ENCODE results near the gene SNAPC1.
"Not testable (repeated sequence)": the region's sequence is repeated elsewhere in the genome, so short reads cannot be mapped to it uniquely, and the experiment has no call there.

Gene SNAPC1

GRCh38 chr14:61750708-61751474, 11.3 kb upstream of the SNAPC1 start:
- no peak for FAIRE-seq

- no peak for FAIRE-seq
These were observed 10.7 kb upstream of the SNAPC1 start for GRCh38 chr14:61751475-61751989.

- no peak for FAIRE-seq
These were observed 9.6 kb upstream of the SNAPC1 start for GRCh38 chr14:61752626-61753025.

DNA sequence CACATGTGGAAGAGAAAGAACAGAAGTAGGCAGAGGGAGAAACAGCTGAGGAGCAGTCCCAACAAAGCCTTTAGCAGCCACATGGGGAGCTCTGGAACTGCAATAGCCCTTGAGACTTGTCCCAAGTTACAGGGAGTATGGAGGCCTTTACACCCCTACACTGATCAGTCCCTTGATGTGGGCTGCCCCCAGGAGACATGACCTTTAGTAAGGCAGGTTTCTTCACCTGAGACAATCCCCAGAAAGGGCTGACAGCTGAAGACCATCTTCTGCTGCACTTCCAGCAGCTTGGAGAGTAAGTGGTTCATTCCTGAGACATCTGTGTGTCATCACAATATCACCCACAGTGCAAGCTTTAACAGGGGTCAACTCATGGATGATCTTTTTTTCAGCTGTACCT, 8.6 kb upstream of the SNAPC1 start:
- FAIRE-seq: no peak

- FAIRE-seq: no peak
These were observed 7.4 kb upstream of the SNAPC1 start for GRCh38 chr14:61754627-61755381.

GRCh38 chr14:61755382-61755742, 6.9 kb upstream of the SNAPC1 start:
- not testable (repeated sequence) for FAIRE-seq

DNA sequence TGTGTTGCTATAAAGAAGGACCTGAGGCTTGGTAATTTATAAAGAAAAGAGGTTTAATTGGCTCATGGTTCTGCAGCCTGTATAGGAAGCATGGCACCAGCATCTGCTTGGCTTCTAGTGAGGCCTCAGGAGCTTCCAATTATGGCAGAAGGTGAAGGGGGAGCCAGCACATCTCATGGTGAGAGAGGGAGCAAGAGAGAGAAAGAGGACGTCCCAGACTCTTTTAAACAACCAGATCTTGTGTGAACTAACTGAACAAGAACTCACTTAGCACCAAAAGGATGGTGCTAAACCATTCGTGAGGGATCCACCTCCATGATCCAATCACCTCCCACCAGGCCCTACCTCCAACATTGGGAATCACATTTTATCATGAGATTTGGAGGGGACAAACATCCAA, 6.1 kb upstream of the SNAPC1 start:
- no peak for FAIRE-seq

DNA sequence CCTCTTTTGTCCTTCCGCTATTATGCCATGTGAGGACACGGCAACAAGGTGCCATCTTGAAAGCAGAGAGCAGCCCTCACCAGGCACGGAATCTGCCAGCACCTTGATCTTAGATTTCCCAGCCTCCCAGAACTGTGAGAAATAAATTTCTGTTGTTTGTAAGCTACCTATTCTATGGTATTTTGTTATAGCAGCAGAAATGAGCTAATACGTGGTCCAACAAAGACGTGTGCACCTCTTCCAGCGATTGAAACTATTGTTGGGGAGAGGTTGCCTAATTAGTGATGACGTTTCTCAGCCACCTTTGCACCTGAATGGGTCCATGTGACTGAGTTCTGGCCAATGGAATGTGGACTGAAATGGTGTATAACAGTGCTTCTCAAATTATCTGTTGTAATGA, 2.3 kb upstream of the SNAPC1 start:
- FAIRE-seq: no peak

DNA sequence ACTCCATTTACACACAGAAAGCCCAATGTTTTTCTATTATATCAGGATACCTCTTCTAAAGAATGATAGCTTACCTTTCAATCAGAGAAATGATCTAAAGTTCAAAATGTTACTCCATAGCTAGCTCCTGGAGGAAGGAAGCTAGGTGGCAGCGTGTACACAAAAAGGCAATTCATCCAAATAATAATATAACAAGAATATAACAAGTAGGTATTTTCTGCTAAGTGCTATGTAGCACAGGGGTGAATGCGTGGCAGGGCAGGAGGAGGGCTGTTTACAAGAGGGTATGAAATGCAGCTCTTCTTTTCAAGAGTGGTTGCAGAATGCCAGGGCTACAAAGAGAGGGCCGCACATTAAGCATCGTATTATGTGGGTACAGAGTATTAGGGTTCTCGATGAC, 663 bp upstream of the SNAPC1 start:
- FAIRE-seq: no peak

DNA sequence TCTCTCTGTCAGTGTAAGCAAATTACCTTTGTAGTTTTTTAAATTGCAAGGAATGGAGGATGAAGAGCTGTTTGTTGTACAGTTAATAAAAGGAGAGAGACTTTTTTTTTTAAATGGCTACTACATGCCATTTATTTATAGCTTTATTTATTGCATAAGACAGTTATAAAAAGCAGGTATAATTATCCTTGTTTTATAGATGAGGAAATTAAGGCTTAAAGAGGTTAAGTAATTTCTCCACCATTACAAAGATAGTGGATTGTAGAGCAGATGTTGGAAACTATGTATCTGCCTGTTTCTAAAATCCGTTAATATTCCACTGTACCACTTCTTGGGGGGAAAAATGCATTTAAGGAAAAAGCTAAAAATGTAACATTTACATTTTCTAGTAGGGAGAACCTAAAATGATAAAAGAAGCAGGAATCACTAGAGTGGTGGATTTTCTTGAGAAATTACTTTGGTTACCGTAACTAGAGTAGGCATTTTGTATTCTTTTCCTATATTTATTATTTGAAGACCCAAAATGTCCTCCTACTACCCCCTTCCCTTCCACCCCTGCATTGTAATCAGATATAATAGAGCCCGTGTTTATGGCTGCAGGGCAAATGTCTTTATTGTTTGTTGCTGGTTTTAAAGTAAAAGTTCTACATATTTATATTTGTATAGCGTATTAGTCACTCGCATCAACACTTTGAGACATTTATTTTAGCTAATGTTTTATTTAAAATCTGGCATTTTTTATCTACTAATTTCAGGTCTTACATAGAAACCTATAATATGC, 2.3 kb downstream of the SNAPC1 start:
- FAIRE-seq: no peak

GRCh38 chr14:61765225-61765943, 3.2 kb downstream of the SNAPC1 start:
- FAIRE-seq: no peak

GRCh38 chr14:61766151-61766550, 3.9 kb downstream of the SNAPC1 start:
- FAIRE-seq: no peak

GRCh38 chr14:61768240-61768639, 6.0 kb downstream of the SNAPC1 start:
- no peak for FAIRE-seq

DNA sequence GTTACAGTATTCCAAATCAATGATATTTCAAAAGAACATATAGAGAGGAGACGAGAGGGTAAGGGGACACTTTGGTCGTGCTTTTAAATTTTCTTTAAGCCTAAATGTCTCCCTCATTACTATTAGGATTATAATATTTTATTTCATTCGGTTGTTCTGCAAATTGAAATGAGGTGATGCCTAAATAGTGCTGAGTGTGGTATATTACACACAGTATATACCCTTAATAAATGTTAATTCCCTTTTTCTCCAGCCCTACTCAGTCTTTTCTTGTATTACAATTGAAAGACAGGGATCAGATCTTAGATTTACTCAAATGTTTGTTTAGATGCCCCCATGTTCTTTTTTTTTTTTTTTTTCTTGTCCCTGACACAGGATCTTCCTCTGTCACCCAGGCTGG, 7.7 kb downstream of the SNAPC1 start:
- FAIRE-seq: no peak

DNA sequence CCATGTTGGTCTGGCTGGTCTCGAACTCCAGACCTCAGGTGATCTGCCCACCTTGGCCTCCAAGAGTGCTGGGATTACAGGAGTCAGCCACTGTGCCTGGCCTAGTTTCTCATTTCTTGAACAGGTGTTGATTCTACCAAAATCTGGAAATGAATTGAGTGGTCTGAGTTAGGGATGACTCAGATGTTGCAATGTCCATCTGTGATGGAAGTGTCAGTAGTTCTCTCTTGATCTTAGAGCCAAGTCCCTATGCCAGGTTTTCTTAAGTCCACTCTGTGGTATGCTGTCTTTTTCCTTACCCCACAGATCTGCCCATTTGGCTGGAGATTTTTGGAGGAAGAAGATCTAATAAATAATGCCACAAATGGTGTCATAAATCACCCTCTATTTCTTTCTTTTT, 12.6 kb downstream of the SNAPC1 start:
- no peak for FAIRE-seq

- no peak for FAIRE-seq
These were observed 17.9 kb downstream of the SNAPC1 start for GRCh38 chr14:61780125-61780524.

- FAIRE-seq: no peak
These were observed 35.1 kb downstream of the SNAPC1 start for GRCh38 chr14:61797309-61797708.

DNA sequence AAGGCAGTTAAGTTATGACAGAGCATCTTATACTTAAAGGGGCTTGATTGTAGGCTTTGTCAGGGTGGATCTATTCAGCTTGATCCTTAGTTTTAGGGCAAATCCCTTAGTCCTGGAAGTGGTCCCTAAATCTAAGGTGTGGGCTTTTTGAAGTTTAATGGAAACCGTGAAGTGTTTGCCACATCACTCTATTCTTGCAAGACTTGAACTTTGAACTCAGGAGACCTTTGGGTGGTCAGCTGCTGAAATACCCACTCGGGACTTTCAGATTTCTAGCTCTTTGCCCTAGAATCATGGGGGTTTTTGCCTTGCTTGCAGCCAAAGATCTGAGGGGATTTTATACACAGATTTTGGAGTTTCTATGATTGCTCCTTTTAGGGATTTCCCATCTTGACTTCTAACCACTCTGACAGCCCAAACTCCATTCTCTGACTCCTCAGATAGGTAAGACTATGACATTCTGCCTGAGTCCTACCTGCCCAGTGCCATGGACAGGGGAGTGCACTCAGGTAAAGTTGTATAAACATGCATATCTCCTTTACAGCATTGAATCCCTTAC, 39.9 kb downstream of the SNAPC1 start:
- FAIRE-seq: no peak

- no peak for FAIRE-seq
These were observed 41.5 kb downstream of the SNAPC1 start for GRCh38 chr14:61803755-61804154.

DNA sequence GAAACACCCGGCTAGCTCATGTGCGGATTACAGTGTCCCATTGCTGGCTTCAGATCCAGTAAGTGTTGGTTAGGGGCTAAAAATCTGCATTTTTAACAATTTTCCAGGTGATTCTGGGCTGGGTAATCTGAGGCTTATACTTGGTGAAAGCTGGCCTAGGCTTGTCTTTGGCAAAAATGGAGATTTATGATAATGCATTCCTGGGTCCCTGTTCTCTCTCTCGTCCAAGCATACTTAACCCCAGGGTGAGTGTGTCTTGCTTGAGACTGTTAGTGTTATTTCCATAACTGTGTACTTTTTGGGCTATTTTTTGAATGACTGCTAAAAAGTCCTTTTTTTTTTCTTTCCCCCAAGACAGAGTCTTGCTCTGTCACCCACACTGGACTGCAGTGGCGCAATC, 43.2 kb downstream of the SNAPC1 start:
- no peak for FAIRE-seq

GRCh38 chr14:61811882-61812346, 49.7 kb downstream of the SNAPC1 start:
- FAIRE-seq: no peak
